ENCODE data around the gene PPEF1. TPM values are rescaled to one million over a fixed set of nuclear protein-coding genes. Genes with fewer than 3 reads are reported as not detected.

The PPEF1 gene
- total RNA-seq, 2 donors from 2014 or later: 0.15 TPM; not detected in 1

GRCh38 chrX:18855919-18856644 is 148.6 kb downstream of the PPEF1 start:
- no peak for TF ChIP-seq CTCF (IDR thresholded peaks at IDR 0.05)
- no peak overlapping the region for H3K9ac ChIP-seq (ENCODE audit: low read depth in 2 of 2, low read length in 2 of 2)
- H3K4me1 ChIP-seq: no peaks in the 10 kb centered on the region
- no peak overlapping the region for H3K27ac ChIP-seq
- no peaks in the 10 kb centered on the region for H3K27me3 ChIP-seq
- no peak overlapping the region for H3K4me3 ChIP-seq
- no peak for DNase-seq
- no peaks in the 10 kb centered on the region for H3K9me3 ChIP-seq
- intact Hi-C loops (cut with DNase I): no loop called here
- H3K36me3 ChIP-seq: no peaks in the 10 kb centered on the region

DNA sequence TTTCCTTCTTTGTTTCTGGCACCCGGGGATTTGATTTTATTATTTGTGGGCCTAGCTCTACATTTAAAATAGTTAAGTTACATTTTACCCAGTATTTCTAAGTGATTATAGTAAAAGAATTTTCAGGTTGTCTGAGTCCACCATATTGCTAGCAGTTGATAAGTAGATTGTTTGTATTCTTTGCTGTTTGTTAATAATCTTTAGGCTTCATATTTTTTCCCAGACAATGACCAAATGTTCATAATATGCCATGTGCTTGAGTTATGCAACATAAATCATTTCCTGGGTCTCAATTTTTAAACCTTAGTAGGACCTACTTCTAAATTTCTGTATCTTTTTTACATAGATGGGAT is 149.2 kb downstream of the PPEF1 start:
- Histone ChIP-seq H3K4me3 (no peak overlapping the region), H3K9me3 (no peaks in the 10 kb centered on the region), H3K27ac (no peak overlapping the region), H3K36me3 (no peaks in the 10 kb centered on the region), H3K4me1 (no peaks in the 10 kb centered on the region), H3K27me3 (no peaks in the 10 kb centered on the region), H3K9ac (ENCODE audit: low read depth in 2 of 2, low read length in 2 of 2) (no peak overlapping the region)
- intact Hi-C loops (cut with DNase I): no loop called here
- no peak for TF ChIP-seq CTCF (IDR thresholded peaks at IDR 0.05)
- DNase-seq: no peak

- Histone ChIP-seq H3K9ac (ENCODE audit: low read depth in 2 of 2, low read length in 2 of 2) (no peak overlapping the region), H3K27me3 (no peaks in the 10 kb centered on the region), H3K4me1 (no peaks in the 10 kb centered on the region), H3K36me3 (no peaks in the 10 kb centered on the region), H3K4me3 (no peak overlapping the region), H3K9me3 (no peaks in the 10 kb centered on the region), H3K27ac (no peak overlapping the region)
- DNase-seq: no peak
- TF ChIP-seq CTCF (IDR thresholded peaks at IDR 0.05): no peak
- intact Hi-C loops (cut with DNase I): no loop called here
Observed at GRCh38 chrX:18861511-18861910, 154.1 kb downstream of the PPEF1 start.

GRCh38 chrX:18864390-18864920 is 157.0 kb downstream of the PPEF1 start:
- no peak for DNase-seq
- Histone ChIP-seq H3K4me1 (no peaks in the 10 kb centered on the region), H3K27ac (no peak overlapping the region), H3K36me3 (no peaks in the 10 kb centered on the region), H3K4me3 (no peak overlapping the region), H3K9ac (ENCODE audit: low read depth in 2 of 2, low read length in 2 of 2) (no peak overlapping the region), H3K9me3 (no peaks in the 10 kb centered on the region), H3K27me3 (no peaks in the 10 kb centered on the region)
- intact Hi-C loops (cut with DNase I): no loop called here
- no peak for TF ChIP-seq CTCF (IDR thresholded peaks at IDR 0.05)

DNA sequence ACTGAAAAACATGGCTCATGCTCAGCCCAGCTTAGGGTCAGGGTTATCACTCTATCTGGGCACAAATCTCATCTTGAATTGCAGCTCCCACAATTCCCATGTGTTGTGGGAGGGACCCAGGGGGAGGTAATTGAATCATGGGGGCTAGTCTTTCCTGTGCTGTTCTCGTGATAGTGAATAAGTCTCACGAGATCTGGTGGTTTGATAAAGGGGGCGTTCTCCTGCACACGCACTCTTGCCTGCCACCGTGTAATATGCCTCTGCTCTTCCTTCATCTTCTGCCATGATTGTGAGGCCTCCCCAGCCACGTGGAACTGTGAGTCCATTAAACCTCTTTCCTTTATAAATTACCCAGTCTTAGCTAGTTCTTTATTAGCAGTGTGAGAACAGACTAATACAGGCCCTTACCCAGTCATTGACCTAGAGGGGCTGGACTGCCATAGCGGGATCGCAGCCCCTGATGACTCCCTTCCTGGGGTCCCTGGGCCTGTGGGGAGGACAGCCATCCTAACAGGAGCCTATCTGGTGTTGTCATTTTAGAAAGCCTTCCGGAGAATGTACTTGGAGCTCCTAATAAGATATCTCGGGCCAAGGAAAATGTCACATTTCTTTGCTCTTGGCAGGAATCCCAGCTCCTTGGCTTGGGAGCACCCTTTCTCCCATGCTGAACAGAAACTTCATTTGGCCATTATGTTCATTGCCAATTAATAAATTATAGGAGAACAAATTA is 163.9 kb downstream of the PPEF1 start:
- no peaks in the 10 kb centered on the region for H3K9me3 ChIP-seq
- no peaks in the 10 kb centered on the region for H3K27me3 ChIP-seq
- H3K27ac ChIP-seq: no peak overlapping the region
- no peaks in the 10 kb centered on the region for H3K36me3 ChIP-seq
- no peak overlapping the region for H3K4me3 ChIP-seq
- no peak for TF ChIP-seq CTCF (IDR thresholded peaks at IDR 0.05)
- DNase-seq: no peak
- intact Hi-C loops (cut with DNase I): no loop called here
- H3K4me1 ChIP-seq: no peaks in the 10 kb centered on the region
- H3K9ac ChIP-seq (ENCODE audit: low read depth in 2 of 2, low read length in 2 of 2): no peak overlapping the region
